ENCODE measurements around the gene ZDHHC8. TPM values are rescaled to one million over a fixed set of nuclear protein-coding genes. Genes with fewer than 3 reads are reported as not detected.
A peak's percentile ranks its signal among the peaks of the same experiment; 100 is the strongest.

ZDHHC8 gene, protein sequence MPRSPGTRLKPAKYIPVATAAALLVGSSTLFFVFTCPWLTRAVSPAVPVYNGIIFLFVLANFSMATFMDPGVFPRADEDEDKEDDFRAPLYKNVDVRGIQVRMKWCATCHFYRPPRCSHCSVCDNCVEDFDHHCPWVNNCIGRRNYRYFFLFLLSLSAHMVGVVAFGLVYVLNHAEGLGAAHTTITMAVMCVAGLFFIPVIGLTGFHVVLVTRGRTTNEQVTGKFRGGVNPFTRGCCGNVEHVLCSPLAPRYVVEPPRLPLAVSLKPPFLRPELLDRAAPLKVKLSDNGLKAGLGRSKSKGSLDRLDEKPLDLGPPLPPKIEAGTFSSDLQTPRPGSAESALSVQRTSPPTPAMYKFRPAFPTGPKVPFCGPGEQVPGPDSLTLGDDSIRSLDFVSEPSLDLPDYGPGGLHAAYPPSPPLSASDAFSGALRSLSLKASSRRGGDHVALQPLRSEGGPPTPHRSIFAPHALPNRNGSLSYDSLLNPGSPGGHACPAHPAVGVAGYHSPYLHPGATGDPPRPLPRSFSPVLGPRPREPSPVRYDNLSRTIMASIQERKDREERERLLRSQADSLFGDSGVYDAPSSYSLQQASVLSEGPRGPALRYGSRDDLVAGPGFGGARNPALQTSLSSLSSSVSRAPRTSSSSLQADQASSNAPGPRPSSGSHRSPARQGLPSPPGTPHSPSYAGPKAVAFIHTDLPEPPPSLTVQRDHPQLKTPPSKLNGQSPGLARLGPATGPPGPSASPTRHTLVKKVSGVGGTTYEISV
- 10 to 100 TPM; 10.2 to 14.1 (median 11.2) TPM for total RNA-seq

DNA sequence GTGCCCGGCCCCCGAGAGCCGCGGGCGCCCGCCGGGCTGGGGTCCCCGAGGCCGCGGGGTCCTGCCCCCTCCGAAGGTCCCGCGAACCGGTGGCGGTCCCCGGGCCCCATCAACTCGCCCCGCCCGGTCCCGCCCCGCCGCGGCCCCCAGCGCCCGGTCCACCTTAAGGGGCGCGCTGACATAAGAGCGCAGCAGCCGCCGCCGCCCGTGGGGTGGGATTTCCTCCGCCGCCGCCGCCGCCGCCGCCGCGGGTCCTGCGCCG is at the start of gene ZDHHC8:
TSS of gene ZDHHC8 (plus strand) at position 208 of the 262 bp plus-strand sequence. CDS start 144 bp downstream, outside the sequence.
- Histone ChIP-seq H3K4me1 (peaks cover 7 to 10% of the 10 kb centered on the region in 2 donors), H3K4me3 (peak within 1 kb of the TSS; percentile 80 to 99 (median 99)), H3K9me3 (no peaks in the 10 kb centered on the region), H3K27me3 (no peaks in the 10 kb centered on the region), H3K36me3 (no peaks in the 10 kb centered on the region), H3K27ac (peak within 1 kb of the TSS; percentile 89 to 97)
- intact Hi-C loops (cut with DNase I; ENCODE audit: low total_unique reads) = no loop called here
- TF ChIP-seq POLR2A (IDR thresholded peaks at IDR 0.05) (no peak), POLR2AphosphoS5 (IDR thresholded peaks at IDR 0.05) (no peak)
- TF ChIP-seq, protein P1, sequence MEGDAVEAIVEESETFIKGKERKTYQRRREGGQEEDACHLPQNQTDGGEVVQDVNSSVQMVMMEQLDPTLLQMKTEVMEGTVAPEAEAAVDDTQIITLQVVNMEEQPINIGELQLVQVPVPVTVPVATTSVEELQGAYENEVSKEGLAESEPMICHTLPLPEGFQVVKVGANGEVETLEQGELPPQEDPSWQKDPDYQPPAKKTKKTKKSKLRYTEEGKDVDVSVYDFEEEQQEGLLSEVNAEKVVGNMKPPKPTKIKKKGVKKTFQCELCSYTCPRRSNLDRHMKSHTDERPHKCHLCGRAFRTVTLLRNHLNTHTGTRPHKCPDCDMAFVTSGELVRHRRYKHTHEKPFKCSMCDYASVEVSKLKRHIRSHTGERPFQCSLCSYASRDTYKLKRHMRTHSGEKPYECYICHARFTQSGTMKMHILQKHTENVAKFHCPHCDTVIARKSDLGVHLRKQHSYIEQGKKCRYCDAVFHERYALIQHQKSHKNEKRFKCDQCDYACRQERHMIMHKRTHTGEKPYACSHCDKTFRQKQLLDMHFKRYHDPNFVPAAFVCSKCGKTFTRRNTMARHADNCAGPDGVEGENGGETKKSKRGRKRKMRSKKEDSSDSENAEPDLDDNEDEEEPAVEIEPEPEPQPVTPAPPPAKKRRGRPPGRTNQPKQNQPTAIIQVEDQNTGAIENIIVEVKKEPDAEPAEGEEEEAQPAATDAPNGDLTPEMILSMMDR (IDR thresholded peaks at IDR 0.05) = no peak
- DNase-seq (ENCODE audit: low spot score in 2 of 2) = no peak

DNA sequence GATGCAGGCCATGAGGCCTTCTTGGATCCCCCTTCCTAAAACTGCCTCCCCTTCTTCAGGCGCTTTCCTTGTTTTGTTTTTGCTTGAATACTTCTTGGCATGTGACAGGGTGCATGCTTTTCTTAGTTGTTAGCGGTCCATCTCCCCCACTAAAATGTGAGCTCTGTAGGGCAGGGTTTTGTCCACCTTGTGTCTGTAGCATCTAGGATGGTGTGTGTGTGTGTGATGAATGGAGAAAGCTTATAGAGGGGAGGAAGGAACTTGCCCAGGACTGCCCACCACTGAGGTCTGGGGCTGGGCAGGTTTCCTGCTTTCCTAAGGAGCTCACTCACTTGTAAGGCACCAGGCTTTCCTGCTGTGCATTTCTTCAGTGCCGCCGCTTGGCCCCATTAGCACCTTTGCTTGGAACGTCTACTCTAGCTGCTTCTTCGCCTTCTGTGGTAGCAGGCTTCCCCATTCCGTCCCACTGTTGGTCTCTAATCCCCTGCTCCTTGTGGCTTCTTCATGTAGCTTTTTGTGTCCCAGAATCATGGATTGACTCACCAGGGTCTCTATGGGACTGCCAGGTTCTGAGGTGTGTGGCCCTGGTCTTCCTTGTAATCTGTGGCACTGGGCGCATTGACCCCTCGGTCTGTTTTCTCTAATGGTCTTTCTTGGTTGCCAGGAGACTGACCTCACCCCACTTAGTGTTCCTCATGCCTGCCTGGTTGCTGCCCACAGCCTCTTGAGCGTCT is 48.3 kb upstream of the ZDHHC8 start:
- no peak overlapping the region for H3K27ac ChIP-seq
- TF ChIP-seq POLR2A (IDR thresholded peaks at IDR 0.05) = no peak
- no peak for TF ChIP-seq POLR2AphosphoS5 (IDR thresholded peaks at IDR 0.05)
- TF ChIP-seq, protein P1 (IDR thresholded peaks at IDR 0.05) = no peak
- no peak for DNase-seq (ENCODE audit: low spot score in 2 of 2)
- H3K4me3 ChIP-seq = peak overlapping the region in 1 of 3 donors; percentile 8
- peaks cover 4 to 9% of the 10 kb centered on the region in 2 donors for H3K4me1 ChIP-seq
- no peaks in the 10 kb centered on the region for H3K27me3 ChIP-seq
- H3K36me3 ChIP-seq = peaks cover 16% of the 10 kb centered on the region
- H3K9me3 ChIP-seq = no peaks in the 10 kb centered on the region
- intact Hi-C loops (cut with DNase I; ENCODE audit: low total_unique reads) = no loop called here

DNA sequence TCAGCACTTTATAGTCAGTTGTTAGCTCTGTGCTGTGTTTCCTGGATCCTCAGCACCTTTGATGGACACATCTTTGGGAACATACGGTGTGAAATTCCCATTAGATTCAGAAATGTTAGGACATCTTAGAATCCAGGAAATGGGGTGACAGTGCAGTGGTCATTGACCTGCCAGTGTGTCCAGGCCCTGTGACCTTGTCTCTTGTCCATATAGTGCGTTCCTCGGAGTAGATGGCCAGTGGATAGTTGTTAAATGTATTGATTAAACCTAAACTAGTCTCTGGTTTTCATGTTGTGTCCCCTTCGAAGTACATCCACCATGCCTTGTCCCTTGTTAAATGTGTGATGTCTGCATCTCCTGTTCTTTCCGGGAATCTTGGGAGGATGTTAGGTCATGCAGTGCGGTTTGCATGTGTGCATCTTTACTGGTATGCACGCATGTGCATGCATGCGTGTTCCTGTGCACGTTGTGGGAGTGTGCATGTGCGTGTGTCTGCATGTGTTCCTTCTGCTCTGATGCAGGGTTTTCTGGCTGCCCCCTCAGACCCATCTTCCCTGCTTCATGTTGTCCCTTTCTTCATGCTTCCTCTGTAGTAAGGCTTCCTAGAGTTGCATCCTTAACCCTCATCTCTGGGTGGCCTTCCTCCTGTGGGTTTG is 47.6 kb upstream of the ZDHHC8 start:
- Histone ChIP-seq H3K27ac (no peak overlapping the region), H3K4me1 (peaks cover 4 to 9% of the 10 kb centered on the region in 2 donors), H3K9me3 (no peaks in the 10 kb centered on the region), H3K36me3 (peaks cover 17% of the 10 kb centered on the region), H3K4me3 (no peak overlapping the region), H3K27me3 (no peaks in the 10 kb centered on the region)
- no peak for TF ChIP-seq POLR2AphosphoS5 (IDR thresholded peaks at IDR 0.05)
- no peak for TF ChIP-seq POLR2A (IDR thresholded peaks at IDR 0.05)
- TF ChIP-seq, protein P1 (IDR thresholded peaks at IDR 0.05) = no peak
- intact Hi-C loops (cut with DNase I; ENCODE audit: low total_unique reads) = no loop called here
- no peak for DNase-seq (ENCODE audit: low spot score in 2 of 2)

DNA sequence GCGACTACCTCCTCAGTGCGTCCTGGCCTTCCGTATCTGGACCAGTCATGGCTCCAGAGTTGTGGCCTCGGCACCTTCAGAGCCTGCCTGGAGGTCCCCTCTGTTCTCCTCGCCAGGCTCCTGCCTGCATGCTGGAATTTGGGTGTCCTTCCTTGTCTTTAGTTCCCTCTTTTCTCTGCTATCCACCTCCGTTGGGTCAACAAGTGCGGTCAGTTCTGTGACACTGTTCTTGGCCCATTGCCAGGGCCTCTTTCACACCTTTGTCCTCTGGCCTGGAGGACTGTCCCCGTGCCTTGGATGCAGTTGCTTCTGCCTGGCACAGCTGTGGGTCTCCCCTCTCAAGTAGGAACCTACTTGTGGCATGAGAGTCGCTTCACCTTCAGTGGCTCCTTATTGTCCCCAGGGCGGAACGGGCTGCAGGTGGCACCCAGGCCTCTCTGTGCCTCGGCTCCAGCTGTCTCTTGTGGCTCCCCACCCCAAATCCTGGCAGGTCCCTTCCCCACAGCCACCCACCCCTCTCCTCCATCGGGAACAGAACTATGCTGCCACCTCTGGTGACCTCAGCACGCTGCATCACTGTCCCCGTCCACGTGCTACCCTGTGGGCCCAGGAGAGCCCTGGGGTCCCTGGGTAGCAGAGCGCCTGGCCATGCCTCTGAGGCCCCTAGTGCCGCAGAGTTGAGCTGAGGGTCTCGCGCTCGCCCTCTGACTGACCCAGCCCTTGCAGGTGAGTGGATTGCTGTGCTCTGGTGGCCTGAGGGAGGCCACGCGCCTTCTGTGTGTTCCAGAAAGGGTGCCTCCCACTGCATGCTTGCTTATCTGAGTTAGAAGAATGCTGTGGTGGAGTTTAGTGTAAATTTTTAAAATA is 46.8 kb upstream of the ZDHHC8 start:
- Histone ChIP-seq H3K36me3 (peaks cover 17% of the 10 kb centered on the region), H3K27me3 (no peaks in the 10 kb centered on the region), H3K27ac (no peak overlapping the region), H3K4me1 (peaks cover 4 to 9% of the 10 kb centered on the region in 2 donors), H3K9me3 (no peaks in the 10 kb centered on the region), H3K4me3 (no peak overlapping the region)
- intact Hi-C loops (cut with DNase I; ENCODE audit: low total_unique reads) = no loop called here
- no peak for TF ChIP-seq POLR2AphosphoS5 (IDR thresholded peaks at IDR 0.05)
- no peak for TF ChIP-seq POLR2A (IDR thresholded peaks at IDR 0.05)
- TF ChIP-seq, protein P1 (IDR thresholded peaks at IDR 0.05) = peak in 1 of 3 donors; percentile 8
- no peak for DNase-seq (ENCODE audit: low spot score in 2 of 2)

Measured in breast epithelium (tissue), 4 donors.